ENCODE data around the gene RELN. TPM values are rescaled to one million over a fixed set of nuclear protein-coding genes. Genes with fewer than 3 reads are reported as not detected.

Gene RELN
- total and polyA plus RNA-seq, 10 donors: 0.03 to 7.6 (median 1.0) TPM

GRCh38 chr7:103657474-103657894 is 332.0 kb downstream of the RELN start:
- no peak for TF ChIP-seq CTCF (IDR thresholded peaks at IDR 0.05 in 8 of 11, conservative IDR thresholded peaks at IDR 0.05 in 3 of 11)
- TF ChIP-seq POLR2AphosphoS5 (IDR thresholded peaks at IDR 0.05): no peak
- TF ChIP-seq POLR2A (IDR thresholded peaks at IDR 0.05): no peak
- H3K27me3 ChIP-seq (replicated peaks in 1 of 7): peaks cover 0 to 2% (median 0%) of the 10 kb centered on the region in 7 donors

GRCh38 chr7:103656221-103656620 is 333.2 kb downstream of the RELN start:
- Histone ChIP-seq H3K9me3 (no peaks in the 10 kb centered on the region), H3K4me3 (no peak overlapping the region), H3K27ac (no peak overlapping the region), H3K27me3 (replicated peaks in 1 of 7) (peaks cover 0 to 4% (median 0%) of the 10 kb centered on the region in 7 donors), H3K4me1 (no peaks in the 10 kb centered on the region), H3K36me3 (no peaks in the 10 kb centered on the region)
- DNase-seq: no peak
- intact Hi-C loops (cut with DNase I; ENCODE audit: low total_unique reads): no loop called here
- no peak for TF ChIP-seq POLR2A (IDR thresholded peaks at IDR 0.05)
- no peak for TF ChIP-seq POLR2AphosphoS5 (IDR thresholded peaks at IDR 0.05)
- TF ChIP-seq CTCF (IDR thresholded peaks at IDR 0.05 in 8 of 11, conservative IDR thresholded peaks at IDR 0.05 in 3 of 11): no peak

More at GRCh38 chr7:103657474-103657894, 332.0 kb downstream of the RELN start:
- Histone ChIP-seq H3K36me3 (no peaks in the 10 kb centered on the region), H3K27ac (no peak overlapping the region), H3K4me3 (no peak overlapping the region), H3K9me3 (no peaks in the 10 kb centered on the region), H3K4me1 (no peaks in the 10 kb centered on the region)
- WGBS, 5 donors: 57 to 70% (median 62%) methylated on average over 4 of the region's 4 CpGs
- DNase-seq: no peak
- intact Hi-C loops (cut with DNase I; ENCODE audit: low total_unique reads): no loop called here

DNA sequence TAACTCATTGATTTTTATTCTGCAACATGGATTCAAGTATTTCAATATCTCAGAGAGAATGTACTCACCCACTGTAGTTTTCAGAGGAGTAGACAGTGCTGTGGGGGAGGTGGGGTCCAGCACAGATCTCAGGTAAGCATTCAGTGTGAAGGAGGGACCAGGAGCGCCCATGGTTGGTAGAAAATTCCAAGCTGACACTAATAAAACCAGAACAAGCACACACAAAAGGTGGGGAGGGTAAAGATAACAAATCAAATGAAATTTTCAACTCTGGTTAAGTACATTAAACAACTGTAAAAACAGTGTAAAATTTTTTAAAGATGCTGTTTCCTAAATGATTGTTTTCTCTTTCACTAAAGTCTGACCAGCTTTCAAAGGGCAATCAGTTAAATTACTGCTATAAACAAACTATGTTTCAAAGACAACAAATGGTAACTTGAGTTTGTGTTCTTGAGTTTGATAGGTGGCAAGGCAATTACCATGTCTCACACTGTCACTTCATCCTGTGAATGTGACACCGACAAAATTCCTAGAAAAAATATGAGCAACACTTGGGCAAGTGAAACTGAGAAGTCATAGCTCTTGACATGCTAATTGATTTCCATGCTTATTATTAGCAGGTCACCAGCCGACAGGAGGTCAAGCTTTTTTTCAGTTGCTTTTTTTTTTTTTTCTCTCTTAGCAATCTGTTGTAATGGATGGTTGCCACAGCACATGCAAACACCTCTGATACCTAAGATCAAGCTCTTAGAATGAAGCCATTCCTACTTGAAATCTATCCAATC is 337.7 kb downstream of the RELN start:
- intact Hi-C loops (cut with DNase I; ENCODE audit: low total_unique reads): no loop called here
- WGBS, 5 donors: 11 to 27% (median 26%) methylated on average over 3 of the region's 3 CpGs
- Histone ChIP-seq H3K4me3 (no peak overlapping the region), H3K9me3 (peaks cover 0 to 24% (median 17%) of the 10 kb centered on the region in 8 donors), H3K36me3 (no peaks in the 10 kb centered on the region), H3K4me1 (no peaks in the 10 kb centered on the region), H3K27ac (no peak overlapping the region), H3K27me3 (replicated peaks in 1 of 7) (peaks cover 0 to 4% (median 0%) of the 10 kb centered on the region in 7 donors)
- TF ChIP-seq CTCF (IDR thresholded peaks at IDR 0.05 in 8 of 11, conservative IDR thresholded peaks at IDR 0.05 in 3 of 11) (no peak), POLR2A (IDR thresholded peaks at IDR 0.05) (no peak)
- DNase-seq: no peak

GRCh38 chr7:103649052-103649451 is 340.4 kb downstream of the RELN start:
- TF ChIP-seq CTCF (IDR thresholded peaks at IDR 0.05 in 8 of 11, conservative IDR thresholded peaks at IDR 0.05 in 3 of 11) (no peak), POLR2A (IDR thresholded peaks at IDR 0.05) (no peak), POLR2AphosphoS5 (IDR thresholded peaks at IDR 0.05) (no peak)
- DNase-seq: no peak
- intact Hi-C loops (cut with DNase I; ENCODE audit: low total_unique reads): no loop called here
- peaks cover 0 to 4% (median 0%) of the 10 kb centered on the region in 7 donors for H3K27me3 ChIP-seq (replicated peaks in 1 of 7)
- no peak overlapping the region for H3K4me3 ChIP-seq
- no peaks in the 10 kb centered on the region for H3K4me1 ChIP-seq
- 69 to 100% (median 92%) methylated on average over 2 of the region's 2 CpGs for whole genome bisulfite sequencing, 5 donors
- no peaks in the 10 kb centered on the region for H3K36me3 ChIP-seq
- H3K27ac ChIP-seq: no peak overlapping the region
- H3K9me3 ChIP-seq: peaks cover 0 to 50% (median 40%) of the 10 kb centered on the region in 8 donors

Data from spleen (tissue), 11 donors.